NCI-H146 treated with DMSO at 0.1 percent for 48 hours (cell line): ENCODE data around the gene LCT.
"Not testable (repeated sequence)": the region's sequence is repeated elsewhere in the genome, so short reads cannot be mapped to it uniquely, and the experiment has no call there.

Source experiments
- DNase-seq: peaks from one replicate; lab custom pipeline; 2025; ENCODE audit not compliant: unreplicated experiment; lab: John Stamatoyannopoulos, UW

LCT gene

DNA sequence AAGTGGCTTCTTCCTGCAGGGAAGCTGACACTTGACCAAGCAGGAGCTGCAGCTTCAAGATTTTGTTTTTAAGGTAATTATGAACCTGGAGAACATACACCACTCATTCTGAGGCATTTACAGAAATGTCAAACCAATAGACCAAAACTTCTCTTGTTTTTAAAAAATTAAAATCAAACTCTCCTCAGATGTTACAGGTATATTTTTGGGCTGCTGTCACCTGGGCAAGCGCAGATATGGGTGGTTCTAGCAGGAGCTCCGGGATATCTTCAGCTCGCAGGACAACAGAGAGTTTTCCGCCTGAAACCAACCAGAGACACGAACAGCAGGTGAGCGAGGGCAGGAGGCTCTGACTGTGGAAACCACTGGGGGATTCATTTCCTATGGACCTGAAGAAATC is 4.1 kb downstream of the LCT start:
- no peak for DNase-seq

DNA sequence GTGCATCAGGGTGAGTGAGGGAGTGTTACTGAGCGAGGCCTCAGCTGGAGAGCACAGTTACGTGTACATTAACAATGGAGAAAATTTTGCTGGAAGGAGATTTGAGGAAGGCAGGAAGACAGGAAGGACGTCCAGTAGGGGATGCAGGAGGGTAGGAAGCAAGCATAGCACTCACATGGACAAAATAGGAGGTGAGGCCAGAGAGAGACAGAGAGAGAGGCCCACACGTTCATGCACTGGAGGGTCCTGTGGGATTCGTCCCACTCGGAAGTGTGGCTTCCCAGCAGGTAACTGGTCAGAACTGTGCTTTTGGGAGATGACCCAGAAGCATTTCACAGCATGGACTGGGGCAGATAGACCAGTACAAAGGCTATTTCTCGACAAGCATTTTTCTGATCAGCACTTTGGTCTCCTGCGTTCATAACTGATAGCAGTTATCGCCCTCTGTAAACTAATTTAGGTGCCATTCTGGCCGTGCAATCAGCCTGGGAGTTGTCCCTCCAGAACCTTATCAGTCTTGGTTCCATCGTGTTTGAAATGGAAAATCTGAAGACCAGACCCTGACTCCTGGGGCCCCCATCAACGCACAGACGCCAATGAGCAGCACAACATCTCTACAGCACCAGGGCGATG is 5.7 kb downstream of the LCT start:
- DNase-seq, result no peak

DNA sequence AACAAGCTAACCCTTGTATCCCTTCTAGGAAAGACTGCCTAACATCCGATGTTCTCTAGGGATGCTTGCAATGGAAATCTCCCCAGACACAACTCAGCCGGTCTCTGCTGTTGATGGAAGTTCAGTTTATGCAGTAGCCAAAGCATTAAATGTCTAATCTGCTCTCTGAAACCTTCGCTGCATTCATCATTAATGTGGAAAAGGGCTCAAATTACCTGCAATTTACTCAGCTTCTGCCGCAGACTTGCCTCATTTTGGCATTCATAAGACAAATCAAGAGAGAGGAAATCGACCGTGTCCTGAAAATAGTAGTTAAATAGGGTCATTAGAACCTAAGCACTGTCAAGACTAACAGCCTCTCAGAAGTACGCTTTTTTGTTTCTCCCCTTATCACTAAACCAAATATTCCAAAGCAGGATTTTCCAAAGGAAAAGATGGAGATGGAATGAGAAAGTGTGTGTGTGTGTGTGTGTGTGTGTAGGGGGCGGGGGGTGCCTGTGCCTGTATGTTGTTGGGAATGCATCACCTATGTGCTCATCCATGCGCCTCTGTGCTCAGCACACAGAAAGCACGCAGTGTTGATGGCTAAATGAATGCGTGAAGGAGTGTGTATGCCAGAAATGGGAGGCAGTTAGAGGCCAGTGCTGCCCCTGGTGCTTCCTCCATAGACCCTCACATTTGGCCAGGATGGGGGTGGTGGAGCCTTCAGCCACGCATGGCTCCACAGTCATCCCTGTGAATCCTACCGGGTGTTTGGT is 7.4 kb downstream of the LCT start:
- peak; percentile 94 for DNase-seq

DNA sequence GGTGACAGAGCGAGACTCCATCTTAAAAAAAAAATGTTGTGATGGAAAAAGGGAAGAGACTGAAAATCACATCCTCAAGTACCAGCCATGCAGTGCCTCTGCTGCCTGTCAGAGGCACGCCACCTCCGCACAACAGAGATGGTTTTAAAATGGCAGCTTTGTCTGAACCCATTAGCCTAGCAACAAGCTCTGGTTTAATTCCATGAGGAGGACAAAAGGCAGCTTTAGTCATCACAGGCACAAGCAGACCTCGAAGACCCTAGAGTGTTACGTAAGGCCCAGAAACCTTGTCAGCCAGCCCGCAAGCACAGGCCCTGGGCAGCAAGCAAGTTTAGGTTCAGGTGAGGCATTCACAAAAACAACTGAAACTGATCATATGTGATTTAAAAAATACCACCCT is 10.4 kb downstream of the LCT start:
- no peak for DNase-seq

DNA sequence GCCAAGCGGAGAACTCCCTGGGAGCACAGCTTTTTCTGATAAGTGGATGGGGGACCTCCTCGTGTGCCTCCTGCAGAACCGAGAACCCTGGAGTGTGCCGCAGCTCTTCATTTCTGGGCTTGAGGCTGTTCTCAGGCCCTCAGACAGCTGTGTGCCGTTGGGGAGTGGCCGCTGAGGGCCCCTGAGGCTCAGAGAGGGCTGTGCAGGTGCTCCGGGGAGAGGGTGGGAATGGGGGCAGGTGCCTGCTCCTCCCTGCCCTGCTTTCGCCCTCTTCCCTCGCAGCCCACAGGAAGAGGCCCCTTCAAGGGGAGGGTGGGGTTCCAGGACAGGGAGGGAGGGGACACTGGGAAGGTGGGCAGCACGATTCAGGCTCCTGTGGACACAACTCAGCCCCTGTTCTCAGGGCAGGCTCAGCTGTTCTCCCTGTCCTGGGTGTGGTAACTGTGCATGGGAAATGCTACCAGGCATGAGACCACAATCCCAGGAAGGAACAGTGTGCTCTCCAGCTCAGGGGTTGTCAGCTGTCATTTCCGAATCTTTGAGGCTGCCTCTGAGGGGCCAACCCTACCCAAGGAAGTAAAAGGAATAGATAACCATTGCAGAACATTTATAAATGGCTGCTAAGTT is 11.3 kb downstream of the LCT start:
- DNase-seq, result no peak

DNA sequence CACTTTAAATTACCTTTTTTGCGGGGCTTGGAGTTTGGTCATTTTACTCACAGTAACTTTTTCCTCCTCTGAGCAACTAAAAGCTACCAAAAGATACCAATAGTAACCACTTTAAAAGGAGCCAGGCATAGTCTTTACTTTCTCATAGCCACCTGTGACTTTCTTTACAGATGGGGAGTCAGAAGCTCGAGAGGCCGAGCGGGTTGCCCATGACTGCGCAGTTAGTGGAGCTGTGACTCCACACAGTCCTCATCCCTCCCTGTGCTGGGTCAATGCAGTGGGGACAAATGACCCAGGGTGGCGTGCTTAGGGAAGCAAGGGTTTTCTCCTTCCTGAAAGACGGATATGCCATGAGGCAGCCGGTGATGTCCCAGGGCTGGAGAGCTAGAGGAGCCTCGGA is 11.9 kb downstream of the LCT start:
- DNase-seq, result no peak

DNA sequence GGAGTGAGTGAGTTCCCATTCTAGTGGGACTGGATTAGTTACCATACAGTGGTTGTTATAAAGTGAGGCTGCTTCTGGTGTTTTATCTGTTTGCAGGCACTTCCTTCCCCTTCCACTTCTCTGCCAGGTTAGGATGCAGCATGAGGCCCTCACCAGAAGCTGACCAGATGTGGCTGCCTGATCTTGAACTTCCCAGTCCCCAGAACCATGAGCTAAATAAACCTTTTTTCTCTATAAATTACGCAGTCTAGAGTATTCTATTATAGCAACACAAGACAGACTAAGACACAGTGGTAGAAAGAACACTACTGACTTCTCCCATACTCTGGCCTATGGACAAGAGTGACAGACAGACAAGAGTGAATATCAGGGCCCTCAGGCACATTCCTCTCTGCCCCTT is 14.1 kb downstream of the LCT start:
- DNase-seq, result no peak

DNA sequence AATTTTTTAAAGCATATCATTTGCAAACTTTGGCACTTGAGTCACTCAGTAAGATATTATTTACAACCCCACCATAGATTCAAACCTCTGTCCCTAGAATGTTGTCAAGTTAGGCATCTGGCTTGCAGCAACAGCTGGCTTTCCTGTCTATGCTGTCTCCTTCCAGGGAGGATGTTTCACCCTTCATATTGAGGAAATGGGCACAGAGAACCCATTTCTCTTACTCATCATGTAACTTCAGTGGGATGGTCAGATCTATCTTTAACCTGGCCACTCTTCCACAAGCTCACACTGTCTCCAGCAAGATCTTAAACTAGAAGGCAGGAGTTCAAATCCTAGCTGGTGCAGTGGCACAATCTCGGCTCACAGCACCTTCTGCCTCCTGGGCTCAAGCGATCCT is 15.8 kb downstream of the LCT start:
- no peak for DNase-seq

DNA sequence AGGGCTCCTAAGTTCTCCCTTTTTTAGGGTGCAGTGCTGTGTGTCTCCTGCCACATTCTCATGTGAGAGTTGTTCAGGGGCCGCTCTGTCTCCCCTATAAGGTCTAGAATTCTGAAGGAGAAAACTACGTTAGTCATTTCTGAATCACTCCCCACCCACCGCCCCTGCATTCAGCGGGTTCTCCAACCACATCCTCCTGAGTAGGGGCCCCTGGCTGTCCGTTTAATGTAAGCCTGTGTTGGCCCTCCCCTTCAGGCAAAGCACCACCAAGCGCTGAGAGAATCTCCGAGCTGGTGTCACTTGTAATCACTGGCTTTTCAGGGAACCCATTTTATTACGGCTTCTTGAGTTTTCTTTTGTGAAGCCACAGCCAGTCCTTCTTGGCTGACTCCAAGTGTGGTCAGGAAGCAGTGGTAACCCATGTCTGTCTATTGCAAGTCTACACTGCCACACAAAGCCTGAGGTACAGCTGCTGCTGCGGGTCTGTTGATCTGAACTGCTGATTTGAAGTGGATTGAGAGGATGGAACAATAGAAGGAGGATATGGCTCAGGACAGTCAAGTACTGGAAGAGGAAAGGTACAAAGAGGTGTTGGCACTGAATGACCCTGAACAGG is 16.9 kb downstream of the LCT start:
- no peak for DNase-seq

DNA sequence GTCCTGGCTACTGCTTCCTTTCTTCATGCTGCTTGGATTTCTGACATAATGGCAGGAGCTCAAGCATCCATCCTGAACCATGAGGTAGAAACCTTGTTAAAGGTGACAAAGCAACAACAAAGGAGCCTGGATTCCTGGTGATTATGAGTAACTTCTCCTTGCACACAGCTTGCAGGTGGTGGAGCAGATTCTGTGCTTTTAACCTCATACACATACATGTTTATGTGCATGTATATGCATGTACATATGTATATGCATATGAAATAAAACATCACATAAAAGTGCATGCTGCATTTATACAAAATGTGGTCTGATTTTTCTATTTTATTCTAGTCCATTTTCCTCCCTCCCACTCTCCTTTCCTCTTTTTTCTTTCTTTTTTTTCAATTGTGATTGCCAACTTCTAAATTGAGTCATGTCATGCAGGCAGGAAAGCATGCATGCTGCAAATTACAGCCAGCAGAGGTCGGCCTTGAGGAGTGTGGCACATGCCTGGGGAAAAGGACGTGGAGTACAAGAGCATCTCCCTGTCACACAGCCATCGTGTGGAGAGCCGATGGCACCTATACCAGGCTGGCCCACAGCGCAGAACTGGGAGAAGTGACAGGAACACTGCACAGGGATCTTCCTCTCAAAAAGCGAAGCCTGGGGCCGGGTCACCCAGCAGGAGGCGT is 17.9 kb downstream of the LCT start:
- no peak for DNase-seq

DNA sequence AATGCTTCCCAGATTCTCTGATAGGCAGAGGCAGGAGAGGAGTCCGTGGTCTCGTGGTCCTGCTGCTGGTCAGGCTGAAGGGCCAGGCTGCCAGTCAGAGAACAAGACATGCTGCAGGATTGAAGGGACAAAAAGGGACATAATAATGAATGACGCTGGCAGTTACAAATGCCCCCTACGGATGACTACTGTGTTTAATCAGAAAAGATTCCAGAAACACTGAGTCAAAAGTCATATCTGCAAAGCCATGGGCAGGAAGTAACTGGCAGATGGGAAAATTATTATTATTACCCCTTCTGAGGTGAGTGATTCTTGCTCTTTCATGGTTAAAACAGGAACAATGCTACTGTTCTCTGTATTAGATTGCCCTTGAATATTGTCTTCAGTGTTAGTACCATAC is 19.0 kb downstream of the LCT start:
- DNase-seq, result no peak

DNA sequence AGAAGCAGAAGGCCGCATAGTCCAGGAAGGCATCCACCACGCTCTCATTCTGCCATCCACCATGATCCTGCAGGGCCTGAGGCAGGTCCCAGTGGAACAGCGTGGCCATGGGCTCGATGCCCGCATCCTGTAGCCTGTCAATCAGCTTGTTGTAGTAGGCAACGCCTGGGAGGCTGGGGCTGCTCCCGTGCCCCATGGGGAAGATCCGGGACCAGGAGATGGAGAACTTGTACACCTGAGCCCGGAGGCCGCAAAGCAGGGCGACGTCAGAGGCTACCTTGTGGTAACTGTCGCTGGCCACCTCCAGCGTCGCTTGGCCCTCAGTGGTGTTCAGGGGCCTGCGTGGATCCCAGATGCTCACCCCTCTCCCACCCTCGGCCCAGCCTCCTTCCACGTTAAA is 19.5 kb downstream of the LCT start:
- no peak for DNase-seq

DNA sequence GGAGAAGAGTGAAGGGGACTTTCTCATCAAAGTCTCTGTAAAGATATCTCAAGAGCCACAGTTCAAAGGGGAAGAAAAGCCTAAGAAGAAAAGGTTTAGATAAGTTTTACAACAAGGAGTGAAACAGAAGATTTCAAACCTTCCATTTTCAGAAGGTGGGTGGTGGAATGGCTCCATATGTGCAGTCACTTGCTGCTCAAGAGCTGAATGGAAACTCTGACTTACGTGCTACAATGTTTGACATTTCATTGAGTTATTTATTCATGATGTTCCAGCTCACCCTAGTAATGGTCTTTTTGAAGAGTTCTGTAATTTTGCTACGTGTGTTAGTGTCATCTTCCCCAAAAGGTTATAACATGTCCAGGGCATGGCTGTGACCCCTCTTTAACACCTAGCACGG is 21.7 kb downstream of the LCT start:
- no peak for DNase-seq

DNA sequence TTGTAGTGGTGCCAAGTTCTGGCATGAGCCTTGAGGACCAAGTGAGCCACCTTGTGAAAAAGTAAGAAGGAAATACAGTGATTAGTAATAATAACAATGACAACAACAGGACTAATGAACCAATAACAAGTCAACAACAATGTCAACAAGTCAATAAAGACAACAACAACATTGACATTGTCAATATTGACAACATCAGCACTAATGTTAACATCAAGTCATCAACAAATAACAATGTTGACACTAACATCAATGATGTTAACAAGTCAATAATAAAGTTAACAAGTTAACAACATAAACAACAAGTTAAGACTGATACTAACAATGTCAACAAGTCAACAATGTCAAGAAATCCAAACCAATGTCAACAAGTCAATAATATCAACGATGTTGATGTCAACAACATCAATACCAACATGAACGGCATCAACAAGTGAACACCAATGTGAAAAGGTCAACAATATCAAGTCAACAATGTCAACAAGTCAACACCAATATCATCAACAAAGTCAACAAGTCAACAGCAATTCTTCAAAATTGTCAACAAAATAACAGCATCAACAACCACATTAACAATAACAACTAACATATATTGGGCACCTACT is 24.0 kb downstream of the LCT start:
- no peak for DNase-seq

DNA sequence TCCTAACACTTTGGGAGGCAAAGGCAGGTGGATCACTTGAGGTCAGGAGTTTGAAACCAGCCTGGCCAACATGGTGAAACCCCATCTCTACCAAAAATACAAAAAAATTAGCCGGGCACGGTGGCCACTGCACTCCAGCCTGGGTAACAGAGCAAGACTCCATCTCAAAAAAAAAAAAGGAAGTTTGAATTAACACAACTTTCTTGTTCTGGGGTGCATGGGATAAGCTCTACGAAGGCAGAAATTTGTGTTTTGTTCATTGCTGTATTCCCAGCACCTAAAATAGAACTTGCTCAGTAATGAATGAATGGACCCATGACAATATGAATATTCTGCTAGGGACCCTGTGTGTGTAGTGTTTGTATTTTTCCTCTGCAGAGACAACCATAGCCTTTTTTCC is 29.1 kb downstream of the LCT start:
- DNase-seq, result not testable (repeated sequence)

DNA sequence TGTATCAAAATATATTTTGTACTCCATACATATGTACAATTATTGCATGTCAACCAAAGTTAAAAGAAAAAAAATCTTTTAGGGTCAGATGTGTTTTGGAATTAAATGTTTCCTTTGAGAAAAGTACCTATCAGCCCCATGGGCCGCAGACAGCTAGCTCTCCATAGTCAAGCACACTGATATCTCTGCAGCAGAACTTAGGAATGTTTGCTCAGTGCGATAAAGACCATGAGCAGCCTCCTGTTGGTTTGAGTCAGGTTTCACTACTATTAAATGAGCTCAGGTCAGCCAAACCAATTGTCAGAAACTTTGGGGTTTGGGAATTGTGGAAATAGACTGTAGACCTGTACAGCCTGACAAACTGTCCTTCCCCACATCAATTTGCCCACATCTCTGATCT is 33.7 kb downstream of the LCT start:
- DNase-seq, result no peak

DNA sequence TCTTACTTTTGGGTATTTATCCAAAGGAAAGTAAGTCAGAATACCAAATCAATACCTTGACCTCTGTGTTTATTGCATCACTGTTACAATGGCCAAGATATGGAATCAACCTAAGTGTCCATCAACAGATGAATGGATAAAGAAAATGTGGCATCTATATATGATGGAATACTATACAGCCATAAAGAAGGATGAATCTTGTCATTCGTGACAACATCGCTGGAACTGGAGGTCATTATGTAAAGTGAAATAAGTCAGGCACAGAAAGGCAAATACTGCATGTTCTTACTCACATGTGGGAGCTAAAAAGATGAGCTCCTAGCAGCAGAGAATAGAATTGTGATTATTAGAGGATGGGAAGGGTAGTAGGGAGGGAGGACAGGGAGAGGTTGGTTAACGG is 34.6 kb downstream of the LCT start:
- DNase-seq, result no peak

DNA sequence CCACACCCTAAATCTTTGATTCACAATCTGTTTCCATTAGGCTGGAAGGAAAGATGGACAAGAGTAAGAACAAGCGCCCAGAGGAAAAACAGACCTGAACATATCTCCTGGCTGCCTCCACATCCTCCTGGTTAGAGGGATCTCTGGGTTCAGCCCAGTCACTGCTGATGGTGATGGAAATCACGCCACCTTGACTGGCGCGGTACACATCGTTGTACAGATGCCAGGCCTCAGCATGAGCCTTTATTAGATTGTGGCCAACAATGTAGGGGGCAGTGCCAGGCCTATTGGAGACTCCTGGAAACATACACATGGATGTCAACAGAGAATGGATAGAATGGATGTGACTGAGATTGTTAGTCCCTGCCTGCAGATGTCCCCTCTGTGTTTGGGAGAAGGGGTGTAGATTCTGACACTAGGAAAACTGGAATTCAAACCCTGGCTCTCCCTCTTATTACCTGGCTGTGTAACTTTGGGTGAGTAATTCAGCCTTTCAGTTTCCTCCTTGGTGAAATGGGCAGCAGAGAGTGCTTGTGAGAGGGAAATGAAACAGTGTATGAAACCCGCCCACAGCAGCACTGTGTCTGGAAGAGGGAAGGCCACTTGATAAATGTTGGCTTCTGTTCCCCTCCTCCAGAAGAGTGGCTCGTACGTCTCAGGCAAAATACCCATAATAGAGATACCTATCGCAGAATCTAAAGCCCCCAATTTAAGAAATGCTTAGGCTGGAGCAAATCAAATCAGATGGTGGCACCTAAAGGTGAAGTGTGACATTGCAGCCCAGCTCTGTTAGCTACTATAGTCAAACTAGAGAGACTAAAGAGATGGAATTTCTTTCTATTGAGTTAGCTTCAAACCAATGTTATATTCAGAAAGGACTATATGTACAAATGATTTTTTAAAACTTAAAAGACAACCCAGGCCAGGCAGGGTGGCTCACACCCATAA is 36.2 kb downstream of the LCT start:
- no peak for DNase-seq

DNA sequence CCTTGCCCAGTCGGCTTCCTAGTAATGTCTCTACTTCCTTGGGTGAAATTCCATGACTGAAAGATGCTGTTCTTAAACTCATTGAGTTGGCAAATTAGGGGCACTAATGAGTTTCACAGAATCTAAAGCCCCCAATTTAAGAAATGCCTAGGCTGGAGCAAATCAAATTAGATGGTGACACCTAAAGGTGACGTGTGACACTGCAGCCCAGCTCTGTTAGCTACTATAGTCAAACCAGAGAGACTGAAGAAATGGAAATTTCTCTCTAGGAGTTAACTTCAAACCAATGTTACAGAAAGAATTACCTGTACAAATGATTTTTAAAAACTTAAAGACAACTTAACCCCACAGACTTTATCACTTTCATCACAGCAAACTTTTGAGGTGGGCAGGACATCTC is 37.2 kb downstream of the LCT start:
- DNase-seq, result no peak

DNA sequence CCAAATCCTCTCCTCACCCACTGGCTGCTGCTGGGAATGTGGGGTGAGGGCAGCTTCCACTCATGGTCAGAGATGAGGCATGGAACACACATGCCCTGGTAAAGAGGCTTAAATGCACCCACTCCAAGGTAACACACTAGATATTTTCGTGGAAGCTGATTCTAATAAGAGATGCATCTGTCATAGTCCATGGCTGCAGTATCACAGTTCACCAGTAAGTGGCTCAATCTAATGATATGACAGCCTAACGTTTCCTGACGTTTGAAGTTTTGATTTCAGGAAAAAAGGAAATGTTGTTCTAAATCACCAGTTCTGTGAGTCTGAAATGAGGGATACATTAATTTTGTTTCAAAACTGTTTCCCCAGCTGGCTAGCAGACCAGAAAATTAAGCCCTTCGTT is 38.2 kb downstream of the LCT start:
- no peak for DNase-seq
